Liver (tissue), 9 donors: Measurements from ENCODE around the gene ARMH1. TPM values are rescaled to one million over a fixed set of nuclear protein-coding genes. Genes with fewer than 3 reads are reported as not detected.

Source experiments
- DNase-seq: peaks from one replicate; pipeline ENCODE4 v3.0.0-alpha.2; 2017; ENCODE audit warnings: low spot score
- H3K27ac ChIP-seq, 2 donors: one replicate each; pipeline ENCODE4 v1.7.0; 2013; ENCODE audit warnings: inconsistent platforms in 2 of 2, low read length in 2 of 2, control low read depth in 1 of 2, low read depth in 1 of 2, mild to moderate bottlenecking in 1 of 2
- H3K27me3 ChIP-seq, 4 donors: one replicate each; pipeline versions ENCODE4 v1.6.1 to v1.7.0; 2013; ENCODE audit warnings: low read length in 3 of 4, inconsistent platforms in 1 of 4, mild to moderate bottlenecking in 1 of 4, moderate library complexity in 1 of 4; ENCODE audit not compliant: control insufficient read depth in 4 of 4, insufficient read depth in 4 of 4
- H3K36me3 ChIP-seq, 4 donors: one replicate each; pipeline versions ENCODE4 v1.6.1 to v1.7.0; 2013; ENCODE audit warnings: low read length in 3 of 4, mild to moderate bottlenecking in 3 of 4, low read depth in 1 of 4, moderate library complexity in 1 of 4; ENCODE audit not compliant: control insufficient read depth in 4 of 4, insufficient read depth in 3 of 4
- H3K4me1 ChIP-seq, 4 donors: one replicate each; pipeline versions ENCODE4 v1.6.1 to v1.7.0; 2013; ENCODE audit warnings: low read length in 3 of 4, mild to moderate bottlenecking in 3 of 4, moderate library complexity in 1 of 4; ENCODE audit not compliant: control insufficient read depth in 4 of 4, insufficient read depth in 4 of 4
- H3K4me3 ChIP-seq, 3 donors: one replicate each; pipeline versions ENCODE4 v1.6.1 to v1.7.0; 2013; ENCODE audit warnings: low read length in 3 of 3, control low read depth in 1 of 3, low read depth in 1 of 3, mild to moderate bottlenecking in 1 of 3
- H3K9ac ChIP-seq, 2 donors: one replicate each; pipeline ENCODE4 v1.7.0; 2013; ENCODE audit warnings: low read length in 2 of 2, mild to moderate bottlenecking in 2 of 2, moderate library complexity in 2 of 2, control low read depth in 1 of 2, low read depth in 1 of 2
- H3K9me3 ChIP-seq, 4 donors: one replicate each; pipeline versions ENCODE4 v1.6.1 to v1.7.0; 2013; ENCODE audit warnings: low read length in 3 of 4; ENCODE audit not compliant: control insufficient read depth in 4 of 4
- ATF3 ChIP-seq: IDR thresholded peaks from 2 replicates; pipeline ENCODE4 v1.6.1; 2016; ENCODE audit warnings: antibody characterized with exemption
- CTCF ChIP-seq: fragments of 150-350 bp; IDR thresholded peaks from 2 replicates; pipeline ENCODE4 v1.5.1; 2017; ENCODE audit warnings: improper control_type of control experiment, low read depth, low read length; ENCODE audit not compliant: missing input control
- EGR1 ChIP-seq, 2 donors: IDR thresholded peaks; 2 replicates each; pipeline ENCODE4 v1.6.1; 2016 to 2018; ENCODE audit warnings: antibody characterized with exemption in 2 of 2, low read depth in 2 of 2
- FOXA1 ChIP-seq: IDR thresholded peaks from 2 replicates; pipeline ENCODE4 v1.6.1; 2016; ENCODE audit warnings: antibody characterized with exemption
- FOXA2 ChIP-seq: IDR thresholded peaks from 2 replicates; pipeline ENCODE4 v1.6.1; 2016; ENCODE audit warnings: antibody characterized with exemption
- HNF4A ChIP-seq, 2 donors: conservative IDR thresholded peaks; 2 replicates each; pipeline ENCODE4 v1.6.1; 2016; ENCODE audit warnings: antibody characterized with exemption in 2 of 2, mild to moderate bottlenecking in 2 of 2
- HNF4G ChIP-seq: IDR thresholded peaks from 2 replicates; pipeline ENCODE4 v1.6.1; 2016; ENCODE audit warnings: antibody characterized with exemption
- JUND ChIP-seq, 2 donors: IDR thresholded peaks; 2 replicates each; pipeline ENCODE4 v1.6.1; 2016; ENCODE audit warnings: antibody characterized with exemption in 2 of 2
- MAX ChIP-seq: IDR thresholded peaks from 2 replicates; pipeline ENCODE4 v1.6.1; 2016; ENCODE audit warnings: antibody characterized with exemption
- NR2F2 ChIP-seq: IDR thresholded peaks from 2 replicates; pipeline ENCODE4 v1.6.1; 2016; ENCODE audit warnings: antibody characterized with exemption
- REST ChIP-seq: IDR thresholded peaks from 2 replicates; pipeline ENCODE4 v1.6.1; 2016; ENCODE audit warnings: antibody characterized with exemption, mild to moderate bottlenecking
- RXRA ChIP-seq, 2 donors: IDR thresholded peaks; 2 replicates each; pipeline ENCODE4 v1.6.1; 2017 to 2018; ENCODE audit warnings: antibody characterized with exemption in 2 of 2, mild to moderate bottlenecking in 1 of 2
- SP1 ChIP-seq: IDR thresholded peaks from 2 replicates; pipeline ENCODE4 v1.6.1; 2018; ENCODE audit warnings: antibody characterized with exemption, mild to moderate bottlenecking
- TAF1 ChIP-seq: conservative IDR thresholded peaks from 2 replicates; pipeline ENCODE4 v1.6.1; 2016; ENCODE audit warnings: antibody characterized with exemption, mild to moderate bottlenecking
- YY1 ChIP-seq: IDR thresholded peaks from 2 replicates; pipeline ENCODE4 v1.6.1; 2016; ENCODE audit warnings: antibody characterized with exemption, mild to moderate bottlenecking
- WGBS: extraction: QIAGEN DNeasy Blood & Tissue Kit; methylation state at CpG from one replicate; pipeline ENCODE4 v1.1.7; 2013; 5-methylcytosine and 5-hydroxymethylcytosine counted together
- polyA plus RNA-seq, 2 donors: library from polyadenylated mRNA; stranded (reverse) in 1 of 2; unstranded in 1 of 2; fragments of 200-250 nt in 1 of 2; fragments of >200 nt in 1 of 2; fragmentation: Nextera tagmentation in 1 of 2; extraction: Ambion mirVana in 1 of 2; gene quantifications; one replicate each; pipeline versions ENCODE4 v1.2.1 to v1.2.3, GENCODE V29; 2013 to 2015
- total RNA-seq, 2 donors: library from RNA; depleted of rRNA; stranded (reverse); fragments of >200 nt; gene quantifications; one replicate each; pipeline ENCODE4 v1.2.3, GENCODE V29; 2014
- donor health status: healthy.
- donor health status: healthy.
- donor health status: healthy.
- donor health status: healthy.
- donor health status: healthy.

ARMH1 gene
- total and polyA plus RNA-seq, 4 donors = 2.2 to 20.3 (median 5.5) TPM

GRCh38 chr1:44701141-44701573 lies 26.6 kb downstream of the ARMH1 start:
- no peaks in the 10 kb centered on the region for H3K27me3 ChIP-seq

GRCh38 chr1:44705470-44705869 lies 31.0 kb downstream of the ARMH1 start:
- Histone ChIP-seq H3K27ac (no peak overlapping the region), H3K4me3 (no peak overlapping the region), H3K36me3 (no peaks in the 10 kb centered on the region), H3K27me3 (no peaks in the 10 kb centered on the region), H3K9me3 (peaks cover 0 to 2% (median 0%) of the 10 kb centered on the region in 4 donors), H3K4me1 (peaks cover 2 to 11% (median 6%) of the 10 kb centered on the region in 4 donors), H3K9ac (no peak overlapping the region)
- no peak for TF ChIP-seq ATF3
- no peak for TF ChIP-seq CTCF
- no peak for TF ChIP-seq RXRA (IDR thresholded peaks at IDR 0.05)
- TF ChIP-seq MAX = no peak
- no peak for TF ChIP-seq REST
- TF ChIP-seq EGR1 (IDR thresholded peaks at IDR 0.05; ENCODE audit: low read depth in 2 of 2) = no peak
- DNase-seq = no peak
- 81% methylated on average over 6 of the region's 6 CpGs for WGBS

More at GRCh38 chr1:44701141-44701573, 26.6 kb downstream of the ARMH1 start:
- TF ChIP-seq SP1 (no peak), ATF3 (no peak), HNF4A (conservative IDR thresholded peaks at IDR 0.05) (no peak), TAF1 (no peak), YY1 (no peak), JUND (IDR thresholded peaks at IDR 0.05) (no peak), FOXA1 (no peak)
- Histone ChIP-seq H3K4me3 (no peak overlapping the region), H3K9me3 (no peaks in the 10 kb centered on the region), H3K27ac (no peak overlapping the region), H3K9ac (no peak overlapping the region), H3K4me1 (peaks cover 2 to 5% (median 4%) of the 10 kb centered on the region in 4 donors), H3K36me3 (no peaks in the 10 kb centered on the region)
- 78% methylated on average over 7 of the region's 7 CpGs for WGBS
- DNase-seq = no peak

GRCh38 chr1:44705938-44706337 lies 31.4 kb downstream of the ARMH1 start:
- no peak overlapping the region for H3K4me3 ChIP-seq
- 96% methylated on average over 2 of the region's 2 CpGs for WGBS
- DNase-seq = no peak
- TF ChIP-seq ATF3 (no peak), SP1 (no peak), RXRA (IDR thresholded peaks at IDR 0.05) (no peak), MAX (no peak), YY1 (no peak), CTCF (no peak), JUND (IDR thresholded peaks at IDR 0.05) (no peak), TAF1 (no peak), HNF4G (no peak), HNF4A (conservative IDR thresholded peaks at IDR 0.05) (no peak), FOXA2 (no peak), NR2F2 (no peak), FOXA1 (no peak)

More at GRCh38 chr1:44705938-44706337, 31.4 kb downstream of the ARMH1 start:
- no peaks in the 10 kb centered on the region for H3K27me3 ChIP-seq
- H3K9ac ChIP-seq = no peak overlapping the region
- no peaks in the 10 kb centered on the region for H3K36me3 ChIP-seq
- H3K4me1 ChIP-seq = peaks cover 0 to 8% (median 3%) of the 10 kb centered on the region in 4 donors
- peaks cover 0 to 2% (median 0%) of the 10 kb centered on the region in 4 donors for H3K9me3 ChIP-seq
- H3K27ac ChIP-seq = no peak overlapping the region
